ENCODE results near the gene FGA.

FGA gene

DNA sequence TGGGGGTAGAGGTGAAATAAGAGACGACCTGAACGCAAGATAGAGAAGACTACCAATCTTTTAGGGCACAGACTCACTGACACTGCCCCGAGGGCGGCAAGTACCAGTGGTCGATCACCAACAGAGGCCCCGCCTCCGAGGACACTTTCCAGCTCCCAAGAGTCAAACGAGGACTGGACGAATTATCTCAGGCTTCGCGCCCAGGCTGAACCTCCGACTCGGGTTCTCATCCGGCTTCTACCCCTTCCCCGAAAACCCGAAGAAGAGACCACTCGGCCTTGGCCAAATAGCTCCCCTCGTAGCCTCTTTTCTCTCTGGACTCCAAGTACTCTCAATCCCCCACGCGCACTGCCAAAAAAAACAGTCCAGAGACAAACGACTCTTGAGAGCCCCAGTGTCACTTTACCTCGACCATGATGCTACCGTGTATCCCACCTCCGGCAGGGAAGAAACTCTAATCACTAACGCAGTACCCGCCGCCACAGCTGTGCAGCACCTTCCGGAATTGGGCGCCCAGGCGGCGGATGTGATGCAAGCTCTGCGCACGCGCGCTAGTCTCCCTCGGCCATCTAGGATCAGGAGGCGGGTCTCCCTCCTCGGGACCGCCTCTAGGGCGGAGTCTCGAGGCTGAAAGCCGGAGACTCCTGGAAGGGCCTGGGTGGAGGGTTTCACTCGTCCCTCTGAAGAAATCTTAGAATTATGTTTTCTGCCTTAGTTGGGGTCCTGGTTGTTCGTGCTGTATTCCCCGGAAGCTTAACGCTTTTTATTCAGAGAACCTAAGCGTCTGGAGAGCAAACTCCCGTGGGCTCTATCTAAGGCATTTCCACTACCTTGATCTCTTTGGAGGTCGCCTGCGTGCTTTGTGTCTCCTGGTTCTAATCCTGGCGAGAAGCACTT lies 40.4 kb downstream of the FGA start, which contains the start of gene PLRG1:
Gene PLRG1, minus strand, starts transcription at position 507 of the 897 bp plus-strand sequence. Its CDS starts 92 bp downstream, at position 415.
- peak; percentile 95 for DNase-seq (ENCODE audit: low read depth, low spot score)
- H3K4me3 ChIP-seq (ENCODE audit: low read depth, low read length) = peak within 1 kb of the TSS; percentile 99
- TF ChIP-seq, protein P1, sequence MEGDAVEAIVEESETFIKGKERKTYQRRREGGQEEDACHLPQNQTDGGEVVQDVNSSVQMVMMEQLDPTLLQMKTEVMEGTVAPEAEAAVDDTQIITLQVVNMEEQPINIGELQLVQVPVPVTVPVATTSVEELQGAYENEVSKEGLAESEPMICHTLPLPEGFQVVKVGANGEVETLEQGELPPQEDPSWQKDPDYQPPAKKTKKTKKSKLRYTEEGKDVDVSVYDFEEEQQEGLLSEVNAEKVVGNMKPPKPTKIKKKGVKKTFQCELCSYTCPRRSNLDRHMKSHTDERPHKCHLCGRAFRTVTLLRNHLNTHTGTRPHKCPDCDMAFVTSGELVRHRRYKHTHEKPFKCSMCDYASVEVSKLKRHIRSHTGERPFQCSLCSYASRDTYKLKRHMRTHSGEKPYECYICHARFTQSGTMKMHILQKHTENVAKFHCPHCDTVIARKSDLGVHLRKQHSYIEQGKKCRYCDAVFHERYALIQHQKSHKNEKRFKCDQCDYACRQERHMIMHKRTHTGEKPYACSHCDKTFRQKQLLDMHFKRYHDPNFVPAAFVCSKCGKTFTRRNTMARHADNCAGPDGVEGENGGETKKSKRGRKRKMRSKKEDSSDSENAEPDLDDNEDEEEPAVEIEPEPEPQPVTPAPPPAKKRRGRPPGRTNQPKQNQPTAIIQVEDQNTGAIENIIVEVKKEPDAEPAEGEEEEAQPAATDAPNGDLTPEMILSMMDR (IDR thresholded peaks at IDR 0.05; ENCODE audit: low read depth, low read length) = peak; percentile 13
- in situ Hi-C loops (cut with HindIII; ENCODE audit: low sequenced_read_pairs) = no loop called here

- in situ Hi-C loops (cut with HindIII; ENCODE audit: low sequenced_read_pairs) = no loop called here
- DNase-seq (ENCODE audit: low read depth, low spot score) = no peak
- no peak overlapping the region for H3K4me3 ChIP-seq (ENCODE audit: low read depth, low read length)
- TF ChIP-seq, protein P1 (IDR thresholded peaks at IDR 0.05; ENCODE audit: low read depth, low read length) = no peak
Measured at GRCh38 chr4:154545689-154546088, 44.9 kb downstream of the FGA start.

DNA sequence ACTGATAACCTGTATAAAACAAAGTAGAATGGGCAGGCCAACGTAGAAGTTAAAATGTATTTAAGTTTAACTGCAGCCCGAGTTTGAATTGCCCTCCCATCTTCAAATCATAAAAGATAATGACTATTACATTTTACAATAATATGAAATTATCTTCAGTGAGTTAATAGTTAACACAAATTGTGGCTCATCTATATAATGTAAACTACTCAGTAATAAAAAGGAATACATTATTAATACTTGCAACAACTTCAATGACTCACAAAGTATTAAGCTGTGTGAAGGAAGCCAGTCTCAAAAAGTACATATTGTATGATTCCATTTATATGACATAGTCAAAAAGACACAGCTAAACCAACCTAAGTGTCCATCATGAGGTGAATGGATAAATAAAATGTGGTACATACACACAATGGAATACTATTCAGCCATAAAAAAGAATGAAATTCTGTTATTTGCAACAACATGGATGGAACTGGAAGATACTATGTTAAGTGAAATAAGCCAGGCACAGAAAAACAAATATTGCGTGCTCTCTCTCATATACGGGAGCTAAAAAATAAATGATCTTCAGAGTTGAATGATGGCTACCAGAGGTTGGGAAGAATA lies 48.2 kb downstream of the FGA start:
- in situ Hi-C loops (cut with HindIII; ENCODE audit: low sequenced_read_pairs) = no loop called here
- DNase-seq (ENCODE audit: low read depth, low spot score) = no peak
- TF ChIP-seq, protein P1 (IDR thresholded peaks at IDR 0.05; ENCODE audit: low read depth, low read length) = no peak

More for the DNA sequence above, 48.2 kb downstream of the FGA start:
- no peak overlapping the region for H3K4me3 ChIP-seq (ENCODE audit: low read depth, low read length)
